Activated T-helper 17 cell treated with anti-CD3 and anti-CD28 coated beads, Interleukin-2, amount 50 U/mL, for 72 hours (primary cell): ENCODE results near the gene EEF1A2. TPM values are rescaled to one million over a fixed set of nuclear protein-coding genes. Genes with fewer than 3 reads are reported as not detected.

Experiments used
- ATAC-seq: fragments of 150-1000 bp; cut with Tn5 transposase; replicated peaks from 2 replicates; pipeline ENCODE4 v1.10.0; 2021; ENCODE audit warnings: mild to moderate bottlenecking, moderate library complexity
- H3K27ac Mint-ChIP-seq: one replicate; pipeline ENCODE4 v1.8.0; 2022; ENCODE audit warnings: mixed read lengths
- H3K27me3 Mint-ChIP-seq: one replicate; pipeline ENCODE4 v1.8.0; 2022; ENCODE audit warnings: mixed read lengths
- H3K36me3 Mint-ChIP-seq: one replicate; pipeline ENCODE4 v1.8.0; 2022; ENCODE audit warnings: low read depth, mild to moderate bottlenecking, mixed read lengths
- H3K4me1 Mint-ChIP-seq: one replicate; pipeline ENCODE4 v1.8.0; 2022; ENCODE audit warnings: mixed read lengths
- H3K4me3 Mint-ChIP-seq: one replicate; pipeline ENCODE4 v1.8.0; 2022; ENCODE audit warnings: mild to moderate bottlenecking, mixed read lengths
- H3K9me3 Mint-ChIP-seq: one replicate; pipeline ENCODE4 v1.8.0; 2022; ENCODE audit warnings: mixed read lengths
- total RNA-seq, 2 donors: library from RNA; stranded (reverse); gene quantifications; one replicate each; pipeline ENCODE4 v1.2.3, GENCODE V29; 2022

Gene EEF1A2
- total RNA-seq, 2 donors from 2014 or later, result 0.80 to 10.9 TPM

- H3K27me3 Mint-ChIP-seq, result peaks cover 18% of the 10 kb centered on the region
- H3K36me3 Mint-ChIP-seq, result no peaks in the 10 kb centered on the region
- H3K27ac Mint-ChIP-seq, result no peak overlapping the region
- no peaks in the 10 kb centered on the region for H3K9me3 Mint-ChIP-seq
- no peak for ATAC-seq
- H3K4me1 Mint-ChIP-seq, result no peaks in the 10 kb centered on the region
- H3K4me3 Mint-ChIP-seq, result no peak overlapping the region
Measured at GRCh38 chr20:63459070-63459380, 39.9 kb downstream of the EEF1A2 start.

- H3K4me3 Mint-ChIP-seq, result no peak overlapping the region
- ATAC-seq, result no peak
- no peak overlapping the region for H3K27ac Mint-ChIP-seq
- H3K4me1 Mint-ChIP-seq, result no peaks in the 10 kb centered on the region
- no peaks in the 10 kb centered on the region for H3K9me3 Mint-ChIP-seq
- no peaks in the 10 kb centered on the region for H3K36me3 Mint-ChIP-seq
- peaks cover 14% of the 10 kb centered on the region for H3K27me3 Mint-ChIP-seq
Measured at GRCh38 chr20:63458170-63459069, 40.5 kb downstream of the EEF1A2 start.

GRCh38 chr20:63457737-63458136, 41.1 kb downstream of the EEF1A2 start:
- Mint-ChIP-seq H3K27me3 (peaks cover 11% of the 10 kb centered on the region), H3K9me3 (no peaks in the 10 kb centered on the region), H3K27ac (no peak overlapping the region), H3K4me3 (no peak overlapping the region), H3K36me3 (no peaks in the 10 kb centered on the region), H3K4me1 (no peaks in the 10 kb centered on the region)
- ATAC-seq, result no peak

- H3K4me1 Mint-ChIP-seq, result no peaks in the 10 kb centered on the region
- ATAC-seq, result no peak
- H3K9me3 Mint-ChIP-seq, result no peaks in the 10 kb centered on the region
- peaks cover 7% of the 10 kb centered on the region for H3K27me3 Mint-ChIP-seq
- no peak overlapping the region for H3K27ac Mint-ChIP-seq
- no peaks in the 10 kb centered on the region for H3K36me3 Mint-ChIP-seq
- no peak overlapping the region for H3K4me3 Mint-ChIP-seq
Measured at GRCh38 chr20:63456429-63457284, 42.2 kb downstream of the EEF1A2 start.

GRCh38 chr20:63455568-63455859, 43.4 kb downstream of the EEF1A2 start:
- H3K4me3 Mint-ChIP-seq, result no peak overlapping the region
- no peaks in the 10 kb centered on the region for H3K36me3 Mint-ChIP-seq
- no peak for ATAC-seq
- no peaks in the 10 kb centered on the region for H3K9me3 Mint-ChIP-seq
- H3K27ac Mint-ChIP-seq, result no peak overlapping the region
- peaks cover 4% of the 10 kb centered on the region for H3K27me3 Mint-ChIP-seq
- H3K4me1 Mint-ChIP-seq, result no peaks in the 10 kb centered on the region

GRCh38 chr20:63454731-63455567, 43.9 kb downstream of the EEF1A2 start:
- Mint-ChIP-seq H3K4me3 (no peak overlapping the region), H3K36me3 (no peaks in the 10 kb centered on the region), H3K9me3 (no peaks in the 10 kb centered on the region), H3K27ac (no peak overlapping the region), H3K27me3 (peaks cover 4% of the 10 kb centered on the region), H3K4me1 (no peaks in the 10 kb centered on the region)
- no peak for ATAC-seq

GRCh38 chr20:63452821-63453523, 45.9 kb downstream of the EEF1A2 start:
- Mint-ChIP-seq H3K36me3 (no peaks in the 10 kb centered on the region), H3K4me1 (no peaks in the 10 kb centered on the region), H3K4me3 (no peak overlapping the region), H3K9me3 (no peaks in the 10 kb centered on the region), H3K27ac (no peak overlapping the region), H3K27me3 (peaks cover 4% of the 10 kb centered on the region)
- no peak for ATAC-seq

GRCh38 chr20:63452341-63452740, 46.5 kb downstream of the EEF1A2 start:
- Mint-ChIP-seq H3K36me3 (no peaks in the 10 kb centered on the region), H3K27me3 (peaks cover 9% of the 10 kb centered on the region), H3K9me3 (no peaks in the 10 kb centered on the region), H3K4me3 (no peak overlapping the region), H3K27ac (no peak overlapping the region), H3K4me1 (peaks cover under 1% of the 10 kb centered on the region)
- ATAC-seq, result no peak

GRCh38 chr20:63451821-63452220, 47.1 kb downstream of the EEF1A2 start:
- Mint-ChIP-seq H3K27ac (no peak overlapping the region), H3K4me1 (peaks cover 4% of the 10 kb centered on the region), H3K27me3 (peaks cover 11% of the 10 kb centered on the region), H3K4me3 (no peak overlapping the region), H3K9me3 (no peaks in the 10 kb centered on the region), H3K36me3 (no peaks in the 10 kb centered on the region)
- ATAC-seq, result no peak

GRCh38 chr20:63449796-63450730, 48.8 kb downstream of the EEF1A2 start:
- no peak for ATAC-seq
- Mint-ChIP-seq H3K27ac (no peak overlapping the region), H3K4me1 (peaks cover 4% of the 10 kb centered on the region), H3K36me3 (no peaks in the 10 kb centered on the region), H3K9me3 (no peaks in the 10 kb centered on the region), H3K27me3 (peaks cover 11% of the 10 kb centered on the region), H3K4me3 (no peak overlapping the region)

- H3K27me3 Mint-ChIP-seq, result peaks cover 7% of the 10 kb centered on the region
- H3K9me3 Mint-ChIP-seq, result no peaks in the 10 kb centered on the region
- no peak overlapping the region for H3K4me3 Mint-ChIP-seq
- no peaks in the 10 kb centered on the region for H3K36me3 Mint-ChIP-seq
- no peak overlapping the region for H3K27ac Mint-ChIP-seq
- H3K4me1 Mint-ChIP-seq, result peaks cover 4% of the 10 kb centered on the region
- ATAC-seq, result no peak
Measured at GRCh38 chr20:63449025-63449424, 49.9 kb downstream of the EEF1A2 start.

GRCh38 chr20:63448031-63448430, 50.9 kb downstream of the EEF1A2 start:
- H3K36me3 Mint-ChIP-seq, result no peaks in the 10 kb centered on the region
- peaks cover 3% of the 10 kb centered on the region for H3K9me3 Mint-ChIP-seq
- H3K27me3 Mint-ChIP-seq, result peaks cover 7% of the 10 kb centered on the region
- no peak overlapping the region for H3K27ac Mint-ChIP-seq
- peaks cover 4% of the 10 kb centered on the region for H3K4me1 Mint-ChIP-seq
- no peak overlapping the region for H3K4me3 Mint-ChIP-seq
- ATAC-seq, result no peak

- Mint-ChIP-seq H3K27me3 (peaks cover 7% of the 10 kb centered on the region), H3K27ac (no peak overlapping the region), H3K9me3 (peaks cover 4% of the 10 kb centered on the region), H3K4me1 (peaks cover 5% of the 10 kb centered on the region), H3K4me3 (no peak overlapping the region), H3K36me3 (no peaks in the 10 kb centered on the region)
- no peak for ATAC-seq
Measured at GRCh38 chr20:63447320-63447719, 51.6 kb downstream of the EEF1A2 start.
